ENCODE data around the gene ENTREP3. TPM values are rescaled to one million over a fixed set of nuclear protein-coding genes. Genes with fewer than 3 reads are reported as not detected.

Gene ENTREP3
- total RNA-seq (10 to 100 TPM in 4 of 5 experiments, 1 to 10 TPM in 1; 8.2 to 24.3 (median 13.8) TPM), polyA plus RNA-seq (1 to 10 TPM; 1.8 to 2.0 TPM), total RNA-seq (6.5 reads per million, percentile 28 among the genes with 10 or more reads in this experiment)

DNA sequence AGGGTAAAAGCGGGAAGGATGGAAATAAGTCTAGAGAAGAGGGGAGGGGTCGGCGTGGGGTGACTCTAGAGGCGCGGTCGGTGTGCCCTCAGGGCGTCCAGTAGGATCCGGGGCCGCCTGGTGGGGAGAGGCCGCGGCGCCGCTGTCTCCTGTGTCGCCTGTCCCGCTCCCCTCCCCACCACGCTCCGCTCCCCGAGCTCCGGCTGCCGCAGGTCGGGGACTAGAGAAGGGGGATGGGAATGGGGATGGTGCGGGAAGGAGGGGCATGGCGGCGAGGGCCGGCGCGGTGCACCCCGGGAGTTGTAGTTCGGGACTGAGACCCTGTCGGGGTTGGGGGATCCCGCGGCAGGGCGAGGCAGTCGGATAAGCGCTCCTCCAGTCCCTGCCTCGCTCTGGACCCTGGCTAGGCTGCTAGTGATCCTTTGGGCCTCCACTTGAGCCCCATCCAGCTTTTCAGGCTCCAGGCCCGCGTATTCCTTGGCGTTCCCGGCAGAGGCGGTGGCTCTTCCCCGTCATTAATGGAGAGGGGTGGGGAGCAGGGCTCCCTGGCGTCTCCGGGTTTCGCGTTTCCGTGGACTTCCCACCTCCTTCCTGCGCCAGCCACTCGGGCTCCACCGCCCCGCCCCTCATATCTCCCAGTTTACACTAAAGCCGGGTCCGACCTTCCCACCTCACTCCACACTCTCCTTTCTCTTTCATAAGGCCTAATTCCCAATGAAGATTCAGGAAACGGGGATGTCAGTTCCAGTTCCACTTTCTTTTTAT, at the start of gene ENTREP3:
ENTREP3 (minus strand) TSS at position 241 of the 765 bp plus-strand sequence. CDS start 606 bp downstream, outside the sequence.
- ChIA-PET POLR2A (interaction anchor here (0.7 to 2.2 kb wide), 3 partner anchors 10 to 602 kb away, joined by 3 to 8 read pairs (median 5); partner anchors contain the start of gene GON4L), CTCF (interaction anchor here (0.6 to 1.3 kb wide), 3 partner anchors 52 to 82 kb away, joined by 3 to 7 read pairs (median 4); partner anchors contain the start of gene KRTCAP2)
- Mint-ChIP-seq H3K9me3 (peaks cover 0 to 1% (median 0%) of the 10 kb centered on the region in 11 donors), H3K4me3 (peak within 1 kb of the TSS; percentile 68 to 85 (median 82)), H3K27me3 (no peaks in the 10 kb centered on the region), H3K27ac (peak within 1 kb of the TSS; percentile 28 to 88 (median 72)), H3K4me1 (peaks cover 21 to 49% (median 42%) of the 10 kb centered on the region in 7 donors), H3K36me3 (peaks cover 0 to 21% (median 16%) of the 10 kb centered on the region in 5 donors)
- intact Hi-C loops (cut with micrococcal nuclease): loop anchor here (1.0 to 10.0 kb wide), 5 partner anchors 17 to 249 kb away; partner anchors contain the start of genes CLK2 (in 2 of the 2), MTX1 (in 1 of the 2) and THBS3 (in 1 of the 2)
- peak; percentile 72 for ATAC-seq
- Histone ChIP-seq H3K9me3 (ENCODE audit: control insufficient read depth in 2 of 3, low read length in 3 of 3) (no peaks in the 10 kb centered on the region), H3K4me3 (ENCODE audit: low read length) (peak within 1 kb of the TSS; percentile 68), H3K36me3 (ENCODE audit: control insufficient read depth in 2 of 3, insufficient read depth in 3 of 3, low read length in 3 of 3) (peaks cover 0 to 30% (median 6%) of the 10 kb centered on the region in 3 experiments), H3K27me3 (ENCODE audit: control insufficient read depth in 2 of 2, insufficient read depth in 2 of 2, low read length in 2 of 2) (no peaks in the 10 kb centered on the region), H3K4me1 (ENCODE audit: control insufficient read depth in 2 of 2, insufficient read depth in 2 of 2, low read length in 2 of 2) (peaks cover 7 to 14% of the 10 kb centered on the region in 2 donors), H3K27ac (ENCODE audit: low read depth, low read length) (peak within 1 kb of the TSS; percentile 63)
- peak; percentile 51 to 83 (median 66) for DNase-seq

DNA sequence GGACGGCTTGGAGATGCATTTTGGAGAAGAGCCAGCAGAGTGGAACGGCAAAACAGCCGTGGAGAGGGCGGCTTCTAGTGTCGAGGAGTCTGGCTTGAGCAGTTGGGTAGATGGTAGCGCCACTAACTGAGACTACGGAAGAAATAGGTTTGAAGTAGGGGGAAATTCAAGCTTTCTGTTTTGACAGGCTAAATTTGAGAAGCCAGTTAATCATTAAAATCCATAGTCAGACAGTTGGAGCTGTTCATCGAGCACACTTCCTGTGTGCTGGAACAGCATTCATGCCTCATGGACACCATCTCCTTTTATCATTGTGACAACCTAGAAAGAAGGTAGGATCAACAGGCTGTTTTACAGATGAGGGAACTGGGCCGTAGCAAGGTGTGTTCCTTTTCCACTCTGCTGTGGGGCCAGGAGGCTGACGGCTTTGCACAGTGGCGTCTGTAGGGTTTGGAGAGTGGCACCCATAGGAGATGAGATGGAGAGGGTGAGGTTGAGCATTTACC, 49.3 kb upstream of the ENTREP3 start:
- Mint-ChIP-seq H3K4me1 (peaks cover 5 to 14% (median 11%) of the 10 kb centered on the region in 7 donors), H3K9me3 (no peaks in the 10 kb centered on the region), H3K36me3 (peaks cover 0 to 2% (median 0%) of the 10 kb centered on the region in 5 donors), H3K27ac (no peak overlapping the region), H3K27me3 (peaks cover 0 to 8% (median 0%) of the 10 kb centered on the region in 5 donors), H3K4me3 (no peak overlapping the region)
- Histone ChIP-seq H3K36me3 (ENCODE audit: control insufficient read depth in 2 of 3, insufficient read depth in 3 of 3, low read length in 3 of 3) (no peaks in the 10 kb centered on the region), H3K9me3 (ENCODE audit: control insufficient read depth in 2 of 3, low read length in 3 of 3) (no peaks in the 10 kb centered on the region), H3K27ac (ENCODE audit: low read depth, low read length) (no peak overlapping the region), H3K4me1 (ENCODE audit: control insufficient read depth in 2 of 2, insufficient read depth in 2 of 2, low read length in 2 of 2) (peaks cover 4 to 11% of the 10 kb centered on the region in 2 donors), H3K27me3 (ENCODE audit: control insufficient read depth in 2 of 2, insufficient read depth in 2 of 2, low read length in 2 of 2) (no peaks in the 10 kb centered on the region), H3K4me3 (ENCODE audit: low read length) (no peak overlapping the region)
- CTCF ChIA-PET: no interaction called here
- POLR2A ChIA-PET: no interaction called here
- intact Hi-C loops (cut with micrococcal nuclease): no loop called here
- ATAC-seq: no peak
- no peak for DNase-seq

GRCh38 chr1:155301342-155301841, 46.1 kb upstream of the ENTREP3 start, which contains the start of gene PKLR:
TSS of gene PKLR (minus strand) at chr1:155301438. CDS start at chr1:155301395, 43 bp downstream.
- no peak within 1 kb of the TSS for H3K27ac ChIP-seq (ENCODE audit: low read depth, low read length)
- Mint-ChIP-seq H3K4me1 (peaks cover 0 to 5% (median 1%) of the 10 kb centered on the region in 7 donors), H3K4me3 (no peak within 1 kb of the TSS), H3K27ac (no peak within 1 kb of the TSS), H3K27me3 (peaks cover 8 to 24% (median 16%) of the 10 kb centered on the region in 5 donors), H3K9me3 (no peaks in the 10 kb centered on the region), H3K36me3 (peaks cover 0 to 2% (median 0%) of the 10 kb centered on the region in 5 donors)
- no peaks in the 10 kb centered on the region for H3K36me3 ChIP-seq (ENCODE audit: control insufficient read depth in 2 of 3, insufficient read depth in 3 of 3, low read length in 3 of 3)
- no peak within 1 kb of the TSS for H3K4me3 ChIP-seq (ENCODE audit: low read length)
- POLR2A ChIA-PET: no interaction called here
- H3K9me3 ChIP-seq (ENCODE audit: control insufficient read depth in 2 of 3, low read length in 3 of 3): no peaks in the 10 kb centered on the region
- H3K27me3 ChIP-seq (ENCODE audit: control insufficient read depth in 2 of 2, insufficient read depth in 2 of 2, low read length in 2 of 2): no peaks in the 10 kb centered on the region
- intact Hi-C loops (cut with micrococcal nuclease): no loop called here
- DNase-seq: no peak
- CTCF ChIA-PET: no interaction called here
- no peaks in the 10 kb centered on the region for H3K4me1 ChIP-seq (ENCODE audit: control insufficient read depth in 2 of 2, insufficient read depth in 2 of 2, low read length in 2 of 2)
- no peak for ATAC-seq

GRCh38 chr1:155300553-155301329, 45.5 kb upstream of the ENTREP3 start:
- ATAC-seq (no peak), DNase-seq (no peak)
- no peaks in the 10 kb centered on the region for H3K9me3 Mint-ChIP-seq
- ChIA-PET CTCF (no interaction called here), POLR2A (no interaction called here)
- H3K27me3 ChIP-seq (ENCODE audit: control insufficient read depth in 2 of 2, insufficient read depth in 2 of 2, low read length in 2 of 2): no peaks in the 10 kb centered on the region
- H3K36me3 Mint-ChIP-seq: peaks cover 0 to 2% (median 0%) of the 10 kb centered on the region in 5 donors
- H3K27me3 Mint-ChIP-seq: peaks cover 15 to 30% (median 23%) of the 10 kb centered on the region in 5 donors
- no peaks in the 10 kb centered on the region for H3K36me3 ChIP-seq (ENCODE audit: control insufficient read depth in 2 of 3, insufficient read depth in 3 of 3, low read length in 3 of 3)
- intact Hi-C loops (cut with micrococcal nuclease): no loop called here
- H3K27ac ChIP-seq (ENCODE audit: low read depth, low read length): no peak overlapping the region
- H3K4me3 Mint-ChIP-seq: no peak overlapping the region
- no peaks in the 10 kb centered on the region for H3K9me3 ChIP-seq (ENCODE audit: control insufficient read depth in 2 of 3, low read length in 3 of 3)
- no peak overlapping the region for H3K27ac Mint-ChIP-seq
- no peak overlapping the region for H3K4me3 ChIP-seq (ENCODE audit: low read length)
- no peaks in the 10 kb centered on the region for H3K4me1 ChIP-seq (ENCODE audit: control insufficient read depth in 2 of 2, insufficient read depth in 2 of 2, low read length in 2 of 2)
- peaks cover 0 to 9% (median 2%) of the 10 kb centered on the region in 7 donors for H3K4me1 Mint-ChIP-seq

DNA sequence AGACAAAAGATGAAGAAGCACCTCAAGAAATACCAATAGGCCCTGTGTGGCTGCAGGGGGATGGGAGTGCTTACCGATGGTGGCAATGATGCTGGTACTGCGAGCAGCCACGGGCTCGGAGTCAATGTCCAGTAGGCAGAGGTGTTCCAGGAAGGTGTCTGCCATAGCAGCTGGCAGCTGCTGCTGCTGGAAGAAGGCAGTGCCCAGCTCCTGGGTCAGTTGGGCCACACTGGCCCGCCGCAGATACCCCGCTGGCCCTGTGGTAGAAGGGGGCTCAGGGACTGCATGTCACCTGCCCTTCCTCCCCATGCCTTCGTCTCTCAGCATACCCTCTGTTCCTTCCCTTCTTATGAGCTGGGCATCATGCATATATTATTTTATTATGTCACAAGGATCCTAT, 44.7 kb upstream of the ENTREP3 start:
- peaks cover 19 to 34% (median 26%) of the 10 kb centered on the region in 5 donors for H3K27me3 Mint-ChIP-seq
- no peaks in the 10 kb centered on the region for H3K27me3 ChIP-seq (ENCODE audit: control insufficient read depth in 2 of 2, insufficient read depth in 2 of 2, low read length in 2 of 2)
- H3K9me3 ChIP-seq (ENCODE audit: control insufficient read depth in 2 of 3, low read length in 3 of 3): no peaks in the 10 kb centered on the region
- H3K36me3 Mint-ChIP-seq: peaks cover 0 to 2% (median 0%) of the 10 kb centered on the region in 5 donors
- ChIA-PET POLR2A (interaction anchor here (0.7 kb wide), 1 partner anchor 24 kb away, joined by 4 read pairs; no protein-coding TSS in a partner anchor), CTCF (no interaction called here)
- no peaks in the 10 kb centered on the region for H3K4me1 ChIP-seq (ENCODE audit: control insufficient read depth in 2 of 2, insufficient read depth in 2 of 2, low read length in 2 of 2)
- H3K27ac ChIP-seq (ENCODE audit: low read depth, low read length): no peak overlapping the region
- no peak overlapping the region for H3K4me3 ChIP-seq (ENCODE audit: low read length)
- H3K36me3 ChIP-seq (ENCODE audit: control insufficient read depth in 2 of 3, insufficient read depth in 3 of 3, low read length in 3 of 3): no peaks in the 10 kb centered on the region
- no peak for DNase-seq
- H3K4me3 Mint-ChIP-seq: no peak overlapping the region
- peaks cover 0 to 11% (median 2%) of the 10 kb centered on the region in 7 donors for H3K4me1 Mint-ChIP-seq
- intact Hi-C loops (cut with micrococcal nuclease): no loop called here
- no peak overlapping the region for H3K27ac Mint-ChIP-seq
- no peak for ATAC-seq
- no peaks in the 10 kb centered on the region for H3K9me3 Mint-ChIP-seq

DNA sequence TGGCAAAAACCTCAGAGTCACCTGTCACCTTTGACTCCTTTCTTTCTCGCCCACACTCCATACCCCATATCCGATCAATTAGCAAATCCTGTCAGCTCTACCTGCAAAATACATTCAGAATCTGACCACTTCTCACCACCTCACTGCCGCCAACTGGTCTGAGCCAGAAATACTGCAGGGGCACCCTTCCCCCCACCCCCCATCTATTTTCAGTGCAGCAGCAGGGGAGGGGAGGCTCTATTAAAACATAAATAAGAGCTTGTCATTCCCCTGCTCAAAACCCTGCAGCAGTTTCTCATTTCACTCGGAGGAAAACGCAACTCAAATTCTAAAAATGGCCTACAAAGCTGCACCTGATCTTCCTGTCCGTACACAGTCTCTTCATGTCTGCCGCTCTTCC, 42.1 kb upstream of the ENTREP3 start:
- peaks cover 3 to 15% (median 4%) of the 10 kb centered on the region in 7 donors for H3K4me1 Mint-ChIP-seq
- no peak overlapping the region for H3K27ac ChIP-seq (ENCODE audit: low read depth, low read length)
- no peak overlapping the region for H3K4me3 ChIP-seq (ENCODE audit: low read length)
- intact Hi-C loops (cut with micrococcal nuclease): no loop called here
- no peak overlapping the region for H3K27ac Mint-ChIP-seq
- ATAC-seq (no peak), DNase-seq (no peak)
- no peaks in the 10 kb centered on the region for H3K4me1 ChIP-seq (ENCODE audit: control insufficient read depth in 2 of 2, insufficient read depth in 2 of 2, low read length in 2 of 2)
- ChIA-PET POLR2A (no interaction called here), CTCF (no interaction called here)
- H3K9me3 ChIP-seq (ENCODE audit: control insufficient read depth in 2 of 3, low read length in 3 of 3): no peaks in the 10 kb centered on the region
- H3K36me3 Mint-ChIP-seq: no peaks in the 10 kb centered on the region
- H3K36me3 ChIP-seq (ENCODE audit: control insufficient read depth in 2 of 3, insufficient read depth in 3 of 3, low read length in 3 of 3): no peaks in the 10 kb centered on the region
- no peaks in the 10 kb centered on the region for H3K27me3 ChIP-seq (ENCODE audit: control insufficient read depth in 2 of 2, insufficient read depth in 2 of 2, low read length in 2 of 2)
- H3K4me3 Mint-ChIP-seq: no peak overlapping the region
- H3K27me3 Mint-ChIP-seq: peaks cover 31 to 50% (median 39%) of the 10 kb centered on the region in 5 donors
- H3K9me3 Mint-ChIP-seq: no peaks in the 10 kb centered on the region

All from naive thymus-derived CD4-positive, alpha-beta T cell (primary cell).